ENCODE results near the gene CD99. TPM values are rescaled to one million over a fixed set of nuclear protein-coding genes. Genes with fewer than 3 reads are reported as not detected.

Gene CD99
- total RNA-seq (2021), result 1,443 and 1,572 TPM in 2 replicates
- Bru-seq, nascent RNA, result percentile 98 among the genes with signal in this experiment
- percentile 98 among the genes with signal in this experiment for BruChase-seq, experiment 1, labeled RNA remaining after a 2-hour chase
- percentile 99 among the genes with signal in this experiment for BruChase-seq, experiment 2, labeled RNA remaining after a 6-hour chase
- long read RNA-seq, transcript CD99-204 (9 exons, 892 nt), result minor isoform, 51 of 2,256 reads
- long read RNA-seq, transcript CD99-212 (10 exons, 1,089 nt), result minor isoform, 174 of 2,256 reads
- long read RNA-seq, transcript CD99-208 (9 exons, 842 nt), result minor isoform, 39 of 2,256 reads
- long read RNA-seq, transcript CD99-205 (10 exons, 1,291 nt), result major isoform, 1,741 of 2,256 reads
- long read RNA-seq, partial matches to known transcripts, result 94 of 2,256 reads
- long read RNA-seq, other reads (novel, unspliced or antisense), result 150 of 2,256 reads

DNA sequence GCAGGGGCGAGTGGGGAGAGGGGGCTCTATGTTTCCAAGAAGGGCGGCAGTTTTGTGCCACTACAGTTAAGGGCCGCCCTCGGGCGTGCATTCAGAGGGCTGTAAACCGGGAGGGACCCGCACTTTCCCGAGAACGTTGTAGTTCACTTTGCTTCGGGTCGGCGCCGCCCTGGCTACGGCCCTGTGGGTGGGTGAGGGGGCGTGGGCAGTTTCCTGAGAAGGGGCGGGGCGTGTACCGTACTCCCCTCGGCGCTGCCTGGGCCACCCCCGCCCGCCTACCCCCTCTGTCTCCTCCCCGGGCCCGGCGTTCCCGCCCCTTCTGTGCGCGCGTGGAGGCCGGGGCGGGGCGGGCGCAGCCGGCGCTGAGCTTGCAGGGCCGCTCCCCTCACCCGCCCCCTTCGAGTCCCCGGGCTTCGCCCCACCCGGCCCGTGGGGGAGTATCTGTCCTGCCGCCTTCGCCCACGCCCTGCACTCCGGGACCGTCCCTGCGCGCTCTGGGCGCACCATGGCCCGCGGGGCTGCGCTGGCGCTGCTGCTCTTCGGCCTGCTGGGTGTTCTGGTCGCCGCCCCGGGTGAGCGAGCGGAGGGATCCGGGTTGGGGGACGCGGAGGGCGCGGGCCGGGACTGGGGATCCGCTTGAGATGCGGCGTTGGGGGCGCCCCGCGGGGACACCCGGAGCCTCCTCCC lies at the start of gene CD99:
TSS of gene CD99 (plus strand) at position 440 of the 687 bp plus-strand sequence. CDS start at position 506, 66 bp downstream.
- Histone ChIP-seq H3K4me3 (ENCODE audit: low read depth, low read length, poor library complexity, severe bottlenecking) (peak within 1 kb of the TSS; percentile 100), H3K9me3 (ENCODE audit: low read depth, low read length, poor library complexity, severe bottlenecking) (no peaks in the 10 kb centered on the region), H3K36me3 (ENCODE audit: insufficient read depth, low read length, poor library complexity, severe bottlenecking) (peaks cover 33% of the 10 kb centered on the region), H3K4me1 (ENCODE audit: insufficient read depth, low read length, poor library complexity, severe bottlenecking) (peaks cover 28% of the 10 kb centered on the region), H3K27me3 (replicated peaks; ENCODE audit: insufficient read depth, low read depth, low read length, poor library complexity) (no peaks in the 10 kb centered on the region), H3K27ac (ENCODE audit: low read depth, low read length, poor library complexity, severe bottlenecking) (peak within 1 kb of the TSS; percentile 97)
- ChIA-PET CTCF (no interaction called here), POLR2A (ENCODE audit: low non-redundant PET) (no interaction called here)
- DNase-seq (ENCODE audit: low spot score), result peak; percentile 98
- intact Hi-C loops (cut with micrococcal nuclease; ENCODE audit: unreplicated experiment), result loop anchor here (5.0 kb wide), 1 partner anchor 39 kb away; no protein-coding TSS in a partner anchor
- no TSS peak for BruUV-seq (replicated peaks)
- TF ChIP-seq CTCF (conservative IDR thresholded peaks at IDR 0.05; ENCODE audit: low read depth, low read length), result no peak
- no peak for TF ChIP-seq EZH2 (IDR thresholded peaks at IDR 0.05; ENCODE audit: borderline replicate concordance, low read depth, low read length, poor library complexity, severe bottlenecking)

- no peak for TF ChIP-seq EZH2 (IDR thresholded peaks at IDR 0.05; ENCODE audit: borderline replicate concordance, low read depth, low read length, poor library complexity, severe bottlenecking)
- TF ChIP-seq CTCF (conservative IDR thresholded peaks at IDR 0.05; ENCODE audit: low read depth, low read length), result no peak
- CTCF ChIA-PET, result no interaction called here
- no TSS peak for BruUV-seq (replicated peaks)
Observed at GRCh38 chrX:2642146-2642545, 48.9 kb upstream of the CD99 start.

GRCh38 chrX:2642791-2643190 lies 48.3 kb upstream of the CD99 start:
- intact Hi-C loops (cut with micrococcal nuclease; ENCODE audit: unreplicated experiment), result no loop called here
- Histone ChIP-seq H3K27me3 (replicated peaks; ENCODE audit: insufficient read depth, low read depth, low read length, poor library complexity) (no peaks in the 10 kb centered on the region), H3K27ac (ENCODE audit: low read depth, low read length, poor library complexity, severe bottlenecking) (no peak overlapping the region), H3K4me3 (ENCODE audit: low read depth, low read length, poor library complexity, severe bottlenecking) (no peak overlapping the region), H3K4me1 (ENCODE audit: insufficient read depth, low read length, poor library complexity, severe bottlenecking) (no peaks in the 10 kb centered on the region), H3K36me3 (ENCODE audit: insufficient read depth, low read length, poor library complexity, severe bottlenecking) (peaks cover 24% of the 10 kb centered on the region), H3K9me3 (ENCODE audit: low read depth, low read length, poor library complexity, severe bottlenecking) (no peaks in the 10 kb centered on the region)
- no TSS peak for BruUV-seq (replicated peaks)
- ChIA-PET CTCF (no interaction called here), POLR2A (ENCODE audit: low non-redundant PET) (no interaction called here)
- no peak for DNase-seq (ENCODE audit: low spot score)
- no peak for TF ChIP-seq EZH2 (IDR thresholded peaks at IDR 0.05; ENCODE audit: borderline replicate concordance, low read depth, low read length, poor library complexity, severe bottlenecking)
- no peak for TF ChIP-seq CTCF (conservative IDR thresholded peaks at IDR 0.05; ENCODE audit: low read depth, low read length)

More at GRCh38 chrX:2642146-2642545, 48.9 kb upstream of the CD99 start:
- POLR2A ChIA-PET (ENCODE audit: low non-redundant PET), result no interaction called here
- Histone ChIP-seq H3K4me3 (ENCODE audit: low read depth, low read length, poor library complexity, severe bottlenecking) (no peak overlapping the region), H3K4me1 (ENCODE audit: insufficient read depth, low read length, poor library complexity, severe bottlenecking) (no peaks in the 10 kb centered on the region), H3K27me3 (replicated peaks; ENCODE audit: insufficient read depth, low read depth, low read length, poor library complexity) (no peaks in the 10 kb centered on the region), H3K27ac (ENCODE audit: low read depth, low read length, poor library complexity, severe bottlenecking) (no peak overlapping the region), H3K36me3 (ENCODE audit: insufficient read depth, low read length, poor library complexity, severe bottlenecking) (peaks cover 24% of the 10 kb centered on the region), H3K9me3 (ENCODE audit: low read depth, low read length, poor library complexity, severe bottlenecking) (no peaks in the 10 kb centered on the region)
- intact Hi-C loops (cut with micrococcal nuclease; ENCODE audit: unreplicated experiment), result no loop called here
- peak; percentile 30 for DNase-seq (ENCODE audit: low spot score)
